GM13977 (cell line): Measurements from ENCODE around the gene GPR26.

ENCODE experiments used
- DNase-seq: peaks from one replicate; pipeline ENCODE4 v3.0.0; 2012; ENCODE audit warnings: low spot score
- CTCF ChIP-seq: IDR thresholded peaks from 2 replicates; pipeline ENCODE4 v1.5.1; 2012; ENCODE audit warnings: mild to moderate bottlenecking, control low read depth; ENCODE audit not compliant: insufficient read depth; ENCODE audit errors: extremely low read depth, missing control alignments
- in situ Hi-C: fragments of 300-500 bp; cut with MboI; formaldehyde crosslinking; loops from one replicate; pipeline ENCODE4 v1.12.0; 2022; ENCODE audit warnings: low sequenced_read_pairs, low pct_unique_long_range_greater_than_20kb, mixed read lengths, inconsistent platforms; ENCODE audit not compliant: unreplicated experiment

Gene GPR26

DNA sequence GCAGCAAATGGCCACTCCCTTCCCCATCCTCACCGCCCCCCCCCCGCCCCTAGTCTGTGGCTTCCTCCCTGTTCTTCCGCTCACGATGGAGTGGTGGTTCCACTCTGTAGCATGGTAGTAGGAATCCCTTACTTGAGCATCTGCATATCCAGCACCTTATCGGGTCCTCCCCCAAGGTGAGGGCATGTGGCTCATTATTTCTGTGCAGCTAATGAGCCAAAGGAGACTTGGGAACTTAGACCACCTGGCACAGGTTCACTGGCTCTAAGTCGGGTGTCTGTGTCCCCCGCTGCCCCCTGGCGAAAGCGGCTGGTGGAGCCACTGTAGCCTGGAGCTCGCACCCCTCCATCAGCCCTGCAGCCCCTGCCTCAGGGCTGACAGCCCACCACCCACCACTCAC, 22.8 kb upstream of the GPR26 start:
- DNase-seq = no peak
- in situ Hi-C loops = no loop called here
- TF ChIP-seq CTCF = no peak

- DNase-seq = no peak
- in situ Hi-C loops = no loop called here
- no peak for TF ChIP-seq CTCF
Observed at GRCh38 chr10:123645016-123645415, 21.1 kb upstream of the GPR26 start.

DNA sequence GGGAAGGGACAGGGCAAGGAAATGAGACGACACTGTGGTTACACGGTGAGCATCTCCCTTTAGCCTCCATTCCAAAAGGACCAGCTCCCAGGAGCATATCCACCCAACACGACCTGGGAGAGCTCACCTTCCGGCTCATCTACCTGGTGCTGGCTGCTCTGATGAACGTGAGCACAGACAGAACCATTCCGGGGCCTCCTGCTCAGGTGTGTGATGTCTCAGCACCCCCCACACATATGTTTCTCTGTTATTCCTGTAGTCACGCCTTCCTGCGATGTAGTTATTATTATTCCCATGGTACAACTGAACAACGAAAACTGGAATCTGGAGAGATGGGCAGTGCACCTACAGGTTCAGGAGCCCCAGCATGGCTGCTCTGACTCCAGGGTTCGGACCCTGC, 20.5 kb upstream of the GPR26 start:
- in situ Hi-C loops = no loop called here
- TF ChIP-seq CTCF = no peak
- DNase-seq = no peak

- no peak for TF ChIP-seq CTCF
- in situ Hi-C loops = no loop called here
- no peak for DNase-seq
Observed at GRCh38 chr10:123648595-123648994, 17.6 kb upstream of the GPR26 start.

GRCh38 chr10:123649676-123650075, 16.5 kb upstream of the GPR26 start:
- no peak for TF ChIP-seq CTCF
- in situ Hi-C loops = no loop called here
- DNase-seq = no peak

DNA sequence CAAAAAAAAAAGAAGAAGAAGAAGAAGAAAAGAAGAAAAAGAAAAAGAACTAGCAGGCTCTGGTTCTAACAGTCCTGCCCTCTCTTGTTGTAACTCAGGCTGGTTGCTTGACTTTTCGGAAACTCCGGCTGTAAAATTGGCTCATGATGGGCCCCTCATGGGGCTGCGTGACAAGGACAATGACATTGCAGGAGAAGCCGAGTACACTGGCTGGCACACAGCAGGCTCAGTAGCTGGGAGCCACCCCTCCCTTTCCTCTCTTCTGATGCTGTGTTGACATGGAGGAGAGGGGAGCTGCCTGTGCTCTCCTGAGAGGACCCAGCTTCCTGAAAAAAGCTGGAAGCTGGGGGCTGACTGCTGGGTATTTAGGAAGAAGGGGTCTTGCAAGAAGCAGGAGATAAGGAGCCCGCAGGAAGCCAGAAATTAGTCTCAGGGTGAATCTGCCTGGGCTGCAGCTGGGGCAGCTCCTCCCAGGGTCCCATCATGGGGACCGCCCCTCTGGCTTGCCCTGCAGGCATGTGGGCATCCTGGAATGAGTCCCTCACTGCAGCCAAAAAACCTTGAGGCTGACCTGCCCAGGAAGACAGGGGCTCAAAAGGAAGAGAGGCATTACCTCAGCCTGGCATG, 14.6 kb upstream of the GPR26 start:
- no peak for DNase-seq

More for the DNA sequence above, 14.6 kb upstream of the GPR26 start:
- in situ Hi-C loops = no loop called here
- no peak for TF ChIP-seq CTCF
